WTC11 (cell line): Measurements from ENCODE around the gene FPR2. TPM values are rescaled to one million over a fixed set of nuclear protein-coding genes. Genes with fewer than 3 reads are reported as not detected.
A peak's percentile ranks its signal among the peaks of the same experiment; 100 is the strongest.

ENCODE experiments used
- ATAC-seq: fragments of 200-7000 bp; cut with Tn5 transposase; 2 replicates; pipeline ENCODE4 v1.10.0; 2021; ENCODE audit warnings: mild to moderate bottlenecking, moderate library complexity
- CTCF ChIA-PET: fragments of 300-600 bp; sonication (Branson Sonifier 250); formaldehyde crosslinking; loops from one replicate; lab custom pipeline; 2021; ENCODE audit warnings: antibody characterized with exemption; lab: Charles Lee
- POLR2A ChIA-PET: fragments of 350-600 bp; sonication (Branson Sonifier 250); formaldehyde crosslinking; loops from one replicate; lab custom pipeline; 2021; ENCODE audit warnings: antibody characterized with exemption; lab: Charles Lee
- DNase-seq: peaks from one replicate; pipeline ENCODE4 v3.0.0; 2021; ENCODE audit warnings: low spot score
- H3K27ac Mint-ChIP-seq: 2 replicates; pipeline ENCODE4 v1.8.0; 2021; ENCODE audit warnings: mixed read lengths
- H3K27me3 Mint-ChIP-seq: 2 replicates; pipeline ENCODE4 v1.8.0; 2021; ENCODE audit warnings: low read depth, mild to moderate bottlenecking, moderate library complexity, mixed read lengths
- H3K36me3 Mint-ChIP-seq: 2 replicates; pipeline ENCODE4 v1.8.0; 2021; ENCODE audit warnings: mixed read lengths
- H3K4me1 Mint-ChIP-seq: 2 replicates; pipeline ENCODE4 v1.8.0; 2022; ENCODE audit warnings: mixed read lengths
- H3K4me3 Mint-ChIP-seq: 2 replicates; pipeline ENCODE4 v1.8.0; 2021; ENCODE audit warnings: mild to moderate bottlenecking, moderate library complexity, mixed read lengths
- H3K9me3 Mint-ChIP-seq: 2 replicates; pipeline ENCODE4 v1.8.0; 2021; ENCODE audit warnings: mixed read lengths
- ATF3 ChIP-seq: sonication (generic); formaldehyde crosslinking; conservative IDR thresholded peaks from 2 replicates; pipeline ENCODE4 v1.8.1; 2022; ENCODE audit warnings: mild to moderate bottlenecking, missing genetic modification reagents
- CREM ChIP-seq: sonication (generic); formaldehyde crosslinking; IDR thresholded peaks from 2 replicates; pipeline ENCODE4 v1.8.1; 2022; ENCODE audit warnings: mild to moderate bottlenecking, missing genetic modification reagents, moderate library complexity
- E2F1 ChIP-seq: sonication (generic); formaldehyde crosslinking; IDR thresholded peaks from 2 replicates; pipeline ENCODE4 v1.8.0; 2022; ENCODE audit warnings: mild to moderate bottlenecking, missing genetic modification reagents
- ELF4 ChIP-seq: sonication (generic); formaldehyde crosslinking; IDR thresholded peaks from 2 replicates; pipeline ENCODE4 v1.8.1; 2022; ENCODE audit warnings: low read depth, mild to moderate bottlenecking, moderate library complexity, missing genetic modification reagents
- ETV6 ChIP-seq: sonication (generic); formaldehyde crosslinking; IDR thresholded peaks from 2 replicates; pipeline ENCODE4 v1.8.1; 2022; ENCODE audit warnings: mild to moderate bottlenecking, missing genetic modification reagents
- GTF2I ChIP-seq: fragments of 250-450 bp; sonication (Bioruptor Pico); conservative IDR thresholded peaks from 2 replicates; pipeline ENCODE4 v1.4.0; 2021; ENCODE audit warnings: mild to moderate bottlenecking
- JAZF1 ChIP-seq: fragments of 250-450 bp; sonication (Bioruptor Pico); IDR thresholded peaks from 2 replicates; pipeline ENCODE4 v1.9.0; 2021; ENCODE audit warnings: moderate library complexity, mild to moderate bottlenecking, inconsistent platforms
- KAT7 ChIP-seq: sonication (generic); formaldehyde crosslinking; IDR thresholded peaks from 2 replicates; pipeline ENCODE4 v1.8.1; 2023; ENCODE audit warnings: missing genetic modification reagents, mild to moderate bottlenecking, borderline replicate concordance
- MXD4 ChIP-seq: fragments of 250-450 bp; sonication (Bioruptor Pico); IDR thresholded peaks from 2 replicates; pipeline ENCODE4 v1.8.0; 2021; ENCODE audit warnings: mild to moderate bottlenecking, moderate library complexity, borderline replicate concordance
- SP1 ChIP-seq: sonication (generic); formaldehyde crosslinking; conservative IDR thresholded peaks from 2 replicates; pipeline ENCODE4 v1.8.1; 2022; ENCODE audit warnings: missing genetic modification reagents
- TEAD4 ChIP-seq: sonication (generic); formaldehyde crosslinking; IDR thresholded peaks from 2 replicates; pipeline ENCODE4 v1.8.0; 2022; ENCODE audit warnings: mild to moderate bottlenecking, missing genetic modification reagents
- ZNF263 ChIP-seq: sonication (generic); formaldehyde crosslinking; IDR thresholded peaks from 2 replicates; pipeline ENCODE4 v1.8.1; 2022; ENCODE audit warnings: low read depth, mild to moderate bottlenecking, moderate library complexity, missing genetic modification reagents
- ZNF423 ChIP-seq: fragments of 250-450 bp; sonication (Bioruptor Pico); IDR thresholded peaks from 2 replicates; pipeline ENCODE4 v2.1.2; 2022; ENCODE audit warnings: mild to moderate bottlenecking, moderate library complexity
- total RNA-seq: library from RNA; stranded (reverse); gene quantifications from 3 replicates; pipeline ENCODE4 v1.2.3, GENCODE V29; 2021
- TF ChIP-seq, protein P1 (sequence below): sonication (generic); formaldehyde crosslinking; IDR thresholded peaks from 2 replicates; pipeline ENCODE4 v1.8.0; 2022; ENCODE audit warnings: mild to moderate bottlenecking, missing genetic modification reagents
- TF ChIP-seq, protein P2 (sequence below): sonication (generic); formaldehyde crosslinking; IDR thresholded peaks from 2 replicates; pipeline ENCODE4 v1.8.1; 2022; ENCODE audit warnings: low read depth, missing genetic modification reagents, borderline replicate concordance

Gene FPR2
- total RNA-seq, 1 experiment from 2014 or later, result 0.31 TPM

DNA sequence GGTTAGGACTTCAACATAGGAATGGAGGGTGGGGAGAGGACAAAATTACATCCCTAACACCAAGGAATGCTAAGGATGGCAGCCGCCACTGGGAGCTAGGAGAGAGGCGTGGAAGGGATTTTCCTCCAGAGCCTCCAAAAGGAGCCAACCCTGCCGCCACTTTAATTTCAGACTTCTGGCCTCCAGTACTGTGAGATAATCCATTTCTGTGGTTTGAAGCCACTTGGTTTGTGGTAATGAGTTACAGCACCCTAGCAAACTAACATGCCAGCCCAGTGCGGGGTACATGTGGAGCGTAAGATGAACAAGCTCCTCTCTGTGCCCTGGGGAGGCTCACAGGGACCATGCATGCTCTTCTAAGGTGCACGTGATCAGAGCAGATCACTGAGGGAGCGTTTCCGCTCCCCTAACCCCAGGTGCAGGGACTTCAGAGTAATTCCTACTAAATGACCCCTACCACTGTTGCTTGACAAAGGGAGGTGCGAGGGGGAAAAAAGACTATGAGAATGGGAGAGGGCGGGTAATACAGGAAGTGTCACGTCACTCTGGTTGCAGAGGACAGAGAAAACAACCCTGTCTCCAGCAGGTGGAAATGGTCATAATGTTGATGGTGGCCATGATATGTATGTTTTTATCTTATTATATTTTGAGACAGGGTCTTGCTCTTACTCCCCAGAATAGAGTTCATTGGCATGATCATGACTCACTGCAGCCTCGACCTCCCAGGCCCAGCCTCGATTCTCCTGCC lies 21.3 kb upstream of the FPR2 start:
- no peaks in the 10 kb centered on the region for H3K36me3 Mint-ChIP-seq
- ChIA-PET POLR2A (no interaction called here), CTCF (interaction anchor here (0.8 to 1.4 kb wide), 3 partner anchors 16 to 83 kb away, joined by 3 to 5 read pairs (median 5); partner anchors contain the start of gene HAS1)
- no peak overlapping the region for H3K4me3 Mint-ChIP-seq
- H3K9me3 Mint-ChIP-seq, result no peaks in the 10 kb centered on the region
- 0 out of 2 replicates have a peak overlapping the region, but pooled peaks have one; percentile 3 for H3K27ac Mint-ChIP-seq
- no peak for DNase-seq
- no peak for ATAC-seq
- no peaks in the 10 kb centered on the region for H3K27me3 Mint-ChIP-seq
- peaks cover 2% of the 10 kb centered on the region; the same call in 1 of the 2 replicates for H3K4me1 Mint-ChIP-seq
- TF ChIP-seq ZNF263 (CRISPR knock-in tag) (no peak), ELF4 (CRISPR knock-in tag) (no peak), ETV6 (no peak), CREM (no peak), KAT7 (CRISPR knock-in tag) (no peak), GTF2I (CRISPR knock-in tag) (no peak), E2F1 (no peak)
- TF ChIP-seq, protein P1, sequence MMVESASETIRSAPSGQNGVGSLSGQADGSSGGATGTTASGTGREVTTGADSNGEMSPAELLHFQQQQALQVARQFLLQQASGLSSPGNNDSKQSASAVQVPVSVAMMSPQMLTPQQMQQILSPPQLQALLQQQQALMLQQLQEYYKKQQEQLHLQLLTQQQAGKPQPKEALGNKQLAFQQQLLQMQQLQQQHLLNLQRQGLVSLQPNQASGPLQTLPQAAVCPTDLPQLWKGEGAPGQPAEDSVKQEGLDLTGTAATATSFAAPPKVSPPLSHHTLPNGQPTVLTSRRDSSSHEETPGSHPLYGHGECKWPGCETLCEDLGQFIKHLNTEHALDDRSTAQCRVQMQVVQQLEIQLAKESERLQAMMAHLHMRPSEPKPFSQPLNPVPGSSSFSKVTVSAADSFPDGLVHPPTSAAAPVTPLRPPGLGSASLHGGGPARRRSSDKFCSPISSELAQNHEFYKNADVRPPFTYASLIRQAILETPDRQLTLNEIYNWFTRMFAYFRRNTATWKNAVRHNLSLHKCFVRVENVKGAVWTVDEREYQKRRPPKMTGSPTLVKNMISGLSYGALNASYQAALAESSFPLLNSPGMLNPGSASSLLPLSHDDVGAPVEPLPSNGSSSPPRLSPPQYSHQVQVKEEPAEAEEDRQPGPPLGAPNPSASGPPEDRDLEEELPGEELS (CRISPR knock-in tag), result no peak
- TF ChIP-seq, protein P2, sequence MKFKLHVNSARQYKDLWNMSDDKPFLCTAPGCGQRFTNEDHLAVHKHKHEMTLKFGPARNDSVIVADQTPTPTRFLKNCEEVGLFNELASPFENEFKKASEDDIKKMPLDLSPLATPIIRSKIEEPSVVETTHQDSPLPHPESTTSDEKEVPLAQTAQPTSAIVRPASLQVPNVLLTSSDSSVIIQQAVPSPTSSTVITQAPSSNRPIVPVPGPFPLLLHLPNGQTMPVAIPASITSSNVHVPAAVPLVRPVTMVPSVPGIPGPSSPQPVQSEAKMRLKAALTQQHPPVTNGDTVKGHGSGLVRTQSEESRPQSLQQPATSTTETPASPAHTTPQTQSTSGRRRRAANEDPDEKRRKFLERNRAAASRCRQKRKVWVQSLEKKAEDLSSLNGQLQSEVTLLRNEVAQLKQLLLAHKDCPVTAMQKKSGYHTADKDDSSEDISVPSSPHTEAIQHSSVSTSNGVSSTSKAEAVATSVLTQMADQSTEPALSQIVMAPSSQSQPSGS (CRISPR knock-in tag), result no peak

DNA sequence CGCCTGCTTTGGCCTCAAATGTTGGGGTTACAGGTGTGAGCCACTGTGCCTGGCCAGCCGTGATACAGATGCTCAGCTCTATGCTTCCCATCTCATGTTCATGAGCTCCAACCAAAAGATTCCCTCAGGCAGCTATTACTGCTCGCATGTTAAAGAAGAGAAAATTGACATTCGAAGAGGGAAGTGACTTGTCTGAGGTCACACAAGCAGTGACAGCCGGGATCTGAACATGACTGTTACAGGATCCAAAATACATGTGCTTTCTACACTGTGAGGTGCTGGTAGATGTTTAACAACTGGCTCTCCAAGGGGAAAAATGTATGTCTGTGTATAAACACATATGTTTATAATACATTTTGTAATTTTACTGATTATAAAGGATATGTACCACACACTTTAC lies 20.6 kb upstream of the FPR2 start:
- no peak for ATAC-seq
- H3K27me3 Mint-ChIP-seq, result no peaks in the 10 kb centered on the region
- H3K36me3 Mint-ChIP-seq, result no peaks in the 10 kb centered on the region
- H3K27ac Mint-ChIP-seq, result no peak overlapping the region
- no peak for TF ChIP-seq ZNF423 (CRISPR knock-in tag)
- TF ChIP-seq TEAD4 (CRISPR knock-in tag), result no peak
- TF ChIP-seq JAZF1, result no peak
- TF ChIP-seq CREM, result no peak
- TF ChIP-seq SP1 (CRISPR knock-in tag), result no peak
- TF ChIP-seq, all 79 proteins: peak for 0
- H3K4me3 Mint-ChIP-seq, result no peak overlapping the region
- peaks cover 2% of the 10 kb centered on the region; the same call in 1 of the 2 replicates for H3K4me1 Mint-ChIP-seq
- H3K9me3 Mint-ChIP-seq, result no peaks in the 10 kb centered on the region
- ChIA-PET CTCF (interaction anchor here (0.9 kb wide), 1 partner anchor 17 kb away, joined by 3 read pairs; the partner anchor contains the start of gene HAS1), POLR2A (no interaction called here)
- no peak for DNase-seq

DNA sequence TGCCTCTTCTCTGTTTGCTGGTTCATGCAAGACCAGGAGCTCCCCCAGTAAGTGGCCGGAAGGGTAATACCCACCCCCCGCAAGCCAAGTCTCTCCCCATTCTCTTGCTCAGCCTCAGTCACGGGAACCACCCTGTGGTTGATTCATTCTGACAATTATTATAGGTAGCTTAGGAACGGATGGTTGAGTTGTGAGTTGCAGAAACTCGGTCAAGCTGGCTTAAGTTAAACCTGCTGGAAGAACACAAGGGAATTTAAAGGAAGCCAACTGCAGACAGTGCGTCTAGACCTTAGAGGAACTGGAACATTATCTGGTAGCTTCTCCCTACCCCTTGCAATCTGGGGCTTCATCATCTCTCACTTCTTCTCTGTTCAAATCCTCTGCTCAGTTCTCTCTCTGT lies 18.2 kb upstream of the FPR2 start:
- H3K27me3 Mint-ChIP-seq, result peaks cover 3% of the 10 kb centered on the region; the same call in 1 of the 2 replicates
- no peaks in the 10 kb centered on the region for H3K36me3 Mint-ChIP-seq
- no peak for DNase-seq
- no peak overlapping the region for H3K27ac Mint-ChIP-seq
- ChIA-PET POLR2A (no interaction called here), CTCF (interaction anchor here (1.0 to 2.1 kb wide), 3 partner anchors 35 to 321 kb away, joined by 5 to 10 read pairs (median 5); no protein-coding TSS in a partner anchor)
- no peak overlapping the region for H3K4me3 Mint-ChIP-seq
- no peak for TF ChIP-seq MXD4 (CRISPR knock-in tag)
- TF ChIP-seq ATF3, result no peak
- peaks cover 2% of the 10 kb centered on the region; the same call in 1 of the 2 replicates for H3K4me1 Mint-ChIP-seq
- ATAC-seq, result no peak
- H3K9me3 Mint-ChIP-seq, result no peaks in the 10 kb centered on the region; the same call in 1 of the 2 replicates
